HepG2 (cell line): ENCODE measurements around the gene PIEZO1. TPM values are rescaled to one million over a fixed set of nuclear protein-coding genes. Genes with fewer than 3 reads are reported as not detected.
A peak's percentile ranks its signal among the peaks of the same experiment; 100 is the strongest.

Experiments
- AKAP8 ChIP-seq: sonication (generic); formaldehyde crosslinking; IDR thresholded peaks from 2 replicates; pipeline ENCODE4 v1.5.1; 2020; ENCODE audit warnings: mild to moderate bottlenecking, missing genetic modification reagents
- ATF4 ChIP-seq, 2 experiments: fragments of 450-650 bp in 1 of 2; sonication (generic) in 1 of 2; formaldehyde crosslinking; IDR thresholded peaks; 2 replicates each; pipeline versions ENCODE4 v1.5.0 to v1.8.0; 2020 to 2022; ENCODE audit warnings: mild to moderate bottlenecking in 1 of 2, missing genetic modification reagents in 1 of 2
- KDM2A ChIP-seq: sonication (generic); formaldehyde crosslinking; IDR thresholded peaks from 2 replicates; pipeline ENCODE4 v1.4.0; 2020; ENCODE audit warnings: low read depth, missing genetic modification reagents, borderline replicate concordance
- MEIS2 ChIP-seq: sonication (generic); formaldehyde crosslinking; IDR thresholded peaks from 2 replicates; pipeline ENCODE4 v1.9.0; 2021; ENCODE audit warnings: mild to moderate bottlenecking, missing genetic modification reagents
- MYNN ChIP-seq: sonication (generic); formaldehyde crosslinking; IDR thresholded peaks from 2 replicates; pipeline ENCODE4 v1.4.0; 2020; ENCODE audit warnings: mild to moderate bottlenecking, low read depth, missing genetic modification reagents
- NFE2L1 ChIP-seq: sonication (generic); formaldehyde crosslinking; IDR thresholded peaks from 2 replicates; pipeline ENCODE4 v1.4.0; 2020; ENCODE audit warnings: missing genetic modification reagents, mild to moderate bottlenecking, borderline replicate concordance
- PBX3 ChIP-seq: sonication (generic); formaldehyde crosslinking; IDR thresholded peaks from 2 replicates; pipeline ENCODE4 v1.8.1; 2023; ENCODE audit warnings: missing genetic modification reagents, inconsistent platforms, borderline replicate concordance
- PHF5A ChIP-seq: IDR thresholded peaks from one replicate; pipeline ENCODE4 v1.6.1; 2018; ENCODE audit warnings: low read depth, missing genetic modification reagents; ENCODE audit not compliant: unreplicated experiment
- PTBP1 ChIP-seq: fragments of 200-400 bp; formaldehyde crosslinking; IDR thresholded peaks from 2 replicates; pipeline ENCODE4 v1.6.1; 2018; ENCODE audit warnings: low read length, low read depth; ENCODE audit not compliant: poor library complexity, severe bottlenecking
- SOX5 ChIP-seq: IDR thresholded peaks from 2 replicates; pipeline ENCODE4 v1.6.1; 2016; ENCODE audit warnings: borderline replicate concordance
- TBL1XR1 ChIP-seq: fragments of 150-350 bp; IDR thresholded peaks from 2 replicates; pipeline ENCODE4 v1.6.1; 2014; ENCODE audit warnings: borderline replicate concordance, low read length; ENCODE audit not compliant: partially characterized antibody
- ZBTB34 ChIP-seq: sonication (generic); formaldehyde crosslinking; IDR thresholded peaks from 2 replicates; pipeline ENCODE4 v1.8.0; 2022; ENCODE audit warnings: mild to moderate bottlenecking, missing genetic modification reagents
- ZBTB38 ChIP-seq: sonication (generic); formaldehyde crosslinking; IDR thresholded peaks from 2 replicates; pipeline ENCODE4 v1.5.1; 2020; ENCODE audit warnings: mild to moderate bottlenecking, missing genetic modification reagents
- ZBTB7A ChIP-seq: sonication (generic); formaldehyde crosslinking; IDR thresholded peaks from 2 replicates; pipeline ENCODE4 v1.8.0; 2022; ENCODE audit warnings: mild to moderate bottlenecking, missing genetic modification reagents
- ZNF142 ChIP-seq: sonication (generic); formaldehyde crosslinking; IDR thresholded peaks from 2 replicates; pipeline ENCODE4 v1.4.0; 2020; ENCODE audit warnings: missing genetic modification reagents
- ZNF260 ChIP-seq: sonication (generic); formaldehyde crosslinking; IDR thresholded peaks from 2 replicates; pipeline ENCODE4 v1.4.0; 2020; ENCODE audit warnings: missing genetic modification reagents, low read depth, mild to moderate bottlenecking, borderline replicate concordance
- ZNF333 ChIP-seq: sonication (generic); formaldehyde crosslinking; IDR thresholded peaks from 2 replicates; pipeline ENCODE4 v1.4.0; 2020; ENCODE audit warnings: mild to moderate bottlenecking, missing genetic modification reagents, borderline replicate concordance
- ZNF543 ChIP-seq: sonication (generic); formaldehyde crosslinking; IDR thresholded peaks from 2 replicates; pipeline ENCODE4 v1.4.0; 2020; ENCODE audit warnings: mild to moderate bottlenecking, missing genetic modification reagents
- ZNF713 ChIP-seq: sonication (generic); formaldehyde crosslinking; IDR thresholded peaks from 2 replicates; pipeline ENCODE4 v1.4.0; 2020; ENCODE audit warnings: mild to moderate bottlenecking, missing genetic modification reagents
- polyA plus RNA-seq, 8 experiments: library from polyadenylated mRNA; depleted of rRNA in 3 of 8; stranded (reverse) in 7 of 8; unstranded in 1 of 8; fragments of >200 nt; fragmentation: Illumina TruSeq in 4 of 8; extraction: Trizol in 4 of 8; gene quantifications; 2 replicates each; pipeline versions ENCODE4 v1.2.1 to v1.2.3, GENCODE V29; 2011 to 2016; ENCODE audit warnings: low read depth in 4 of 8, missing spikeins in 1 of 8, mixed read lengths in 1 of 8; ENCODE audit not compliant: insufficient read depth in 1 of 8
- total RNA-seq, 5 experiments: library from RNA; depleted of rRNA; stranded (reverse); fragments of >200 nt; fragmentation: Illumina TruSeq; extraction: Trizol; gene quantifications; 2 replicates each; pipeline ENCODE4 v1.2.3, GENCODE V29; 2016; ENCODE audit warnings: low read depth in 1 of 5

PIEZO1 gene
- total and polyA plus RNA-seq, 2 of the 13 experiments (the other 11 are each of a cell fraction or from before 2014, with no cell fraction given): 67.9 to 85.0 TPM

DNA sequence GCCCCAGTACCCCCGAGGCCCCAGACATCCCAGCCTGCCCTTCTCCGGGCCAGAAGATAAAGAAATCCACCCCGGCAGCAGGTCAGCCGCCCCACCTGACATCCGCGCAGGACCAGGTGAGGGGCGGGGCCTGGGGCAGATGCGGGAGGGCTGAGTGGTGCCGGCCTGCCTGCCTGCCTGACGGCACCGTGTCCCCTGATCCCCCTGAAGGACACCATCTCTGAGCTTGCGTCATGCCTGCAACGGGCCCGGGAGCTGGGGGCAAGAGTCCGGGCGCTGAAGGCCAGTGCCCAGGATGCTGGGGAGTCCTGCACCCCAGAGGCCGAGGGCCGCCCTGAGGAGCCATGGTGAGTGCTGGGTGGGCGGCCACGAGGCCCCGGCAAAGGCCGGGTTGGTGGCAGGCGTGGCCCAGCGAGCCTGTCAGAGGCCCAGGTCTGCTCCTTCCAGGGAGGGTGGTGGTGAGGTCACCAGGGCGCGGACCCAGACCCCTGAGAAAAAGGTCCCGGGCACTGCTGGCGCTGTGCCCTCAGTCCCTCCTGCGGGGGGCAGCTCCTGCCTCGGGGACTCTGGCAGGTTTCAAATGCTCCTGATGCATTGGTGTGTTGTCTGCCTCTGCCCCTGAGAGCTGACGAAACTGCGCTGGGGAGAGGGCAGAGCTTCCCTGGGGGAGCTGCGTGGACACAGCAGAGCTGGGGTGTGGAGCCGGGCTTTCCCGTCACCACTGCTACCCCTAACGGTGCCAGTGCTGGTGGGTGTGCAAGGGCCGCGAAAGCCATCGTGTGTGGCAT, 19.7 kb upstream of the PIEZO1 start (continued):
- no peak for TF ChIP-seq ZNF333 (CRISPR knock-in tag)
- no peak; the same call in 1 of the 2 replicates for TF ChIP-seq ZNF142 (CRISPR knock-in tag)
- TF ChIP-seq ZBTB34 (CRISPR knock-in tag): no peak
- TF ChIP-seq ZBTB7A: no peak
- no peak for TF ChIP-seq PHF5A (CRISPR knock-in tag)
- TF ChIP-seq MEIS2 (CRISPR knock-in tag): peak; percentile 38; the same call in 1 of the 2 replicates
- TF ChIP-seq ATF4 (CRISPR knock-in tag; IDR thresholded peaks at IDR 0.05): peak in 1 of 2 experiments; percentile 93; a peak in 2 of 4 replicates
- TF ChIP-seq PTBP1: no peak
- no peak for TF ChIP-seq TBL1XR1
- TF ChIP-seq ZNF713: no peak
- TF ChIP-seq NFE2L1 (CRISPR knock-in tag): no peak
- TF ChIP-seq SOX5: no peak
- TF ChIP-seq ZNF260 (CRISPR knock-in tag): no peak
- no peak; the same call in 1 of the 2 replicates for TF ChIP-seq ZBTB38 (CRISPR knock-in tag)
- peak; percentile 15 for TF ChIP-seq AKAP8 (CRISPR knock-in tag)
- TF ChIP-seq PBX3: no peak
- TF ChIP-seq ZNF543 (CRISPR knock-in tag): 0 out of 2 replicates have a peak, but pooled peaks have one; percentile 58
- no peak for TF ChIP-seq MYNN (CRISPR knock-in tag)
- TF ChIP-seq KDM2A (CRISPR knock-in tag): peak; percentile 96; the same call in 1 of the 2 replicates
